AG20443 (cell line): ENCODE measurements around the gene TSC22D1.

Experiments used
- DNase-seq: peaks from one replicate; pipeline ENCODE4 v3.0.0; 2012; ENCODE audit warnings: low spot score, mixed read lengths

The TSC22D1 gene

DNA sequence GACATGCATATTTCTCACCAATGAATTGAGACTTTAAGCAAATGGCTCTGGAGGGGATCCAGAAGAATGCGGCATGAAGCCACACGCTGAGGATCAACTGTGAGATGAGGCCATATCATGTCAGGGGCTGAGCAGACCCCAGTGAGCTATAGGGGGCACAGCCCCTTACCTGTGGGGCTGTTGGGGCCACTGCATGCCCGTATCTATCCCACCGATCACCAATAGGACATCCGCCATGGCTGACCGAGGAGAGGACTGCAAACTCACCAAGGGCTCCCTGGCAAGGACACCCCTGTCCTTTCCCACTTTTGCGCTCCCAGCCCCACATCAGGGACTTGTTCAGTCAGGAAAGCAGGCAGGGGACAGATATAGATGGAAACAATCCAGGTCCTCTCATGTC is 124.5 kb downstream of the TSC22D1 start:
- no peak for DNase-seq

DNA sequence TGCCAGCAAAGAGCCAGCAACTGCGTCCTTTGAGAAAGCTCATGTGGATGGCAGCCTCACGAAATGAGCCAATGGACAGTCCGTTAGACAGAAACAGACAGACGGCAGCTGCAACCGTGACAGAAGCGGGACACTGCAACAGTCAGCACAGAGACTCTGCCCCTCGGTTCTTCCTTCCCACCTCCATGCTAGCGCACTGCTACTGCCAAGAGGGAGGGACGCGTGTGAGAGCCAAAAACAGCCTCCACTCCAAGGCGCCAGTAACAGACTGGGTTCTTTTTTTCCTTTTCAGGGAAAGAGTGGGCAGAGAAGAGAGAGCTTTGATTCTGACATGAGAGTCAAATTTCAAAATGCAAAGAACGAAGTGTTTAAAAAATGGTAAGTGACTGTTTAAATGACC is 125.0 kb downstream of the TSC22D1 start:
- no peak for DNase-seq

DNA sequence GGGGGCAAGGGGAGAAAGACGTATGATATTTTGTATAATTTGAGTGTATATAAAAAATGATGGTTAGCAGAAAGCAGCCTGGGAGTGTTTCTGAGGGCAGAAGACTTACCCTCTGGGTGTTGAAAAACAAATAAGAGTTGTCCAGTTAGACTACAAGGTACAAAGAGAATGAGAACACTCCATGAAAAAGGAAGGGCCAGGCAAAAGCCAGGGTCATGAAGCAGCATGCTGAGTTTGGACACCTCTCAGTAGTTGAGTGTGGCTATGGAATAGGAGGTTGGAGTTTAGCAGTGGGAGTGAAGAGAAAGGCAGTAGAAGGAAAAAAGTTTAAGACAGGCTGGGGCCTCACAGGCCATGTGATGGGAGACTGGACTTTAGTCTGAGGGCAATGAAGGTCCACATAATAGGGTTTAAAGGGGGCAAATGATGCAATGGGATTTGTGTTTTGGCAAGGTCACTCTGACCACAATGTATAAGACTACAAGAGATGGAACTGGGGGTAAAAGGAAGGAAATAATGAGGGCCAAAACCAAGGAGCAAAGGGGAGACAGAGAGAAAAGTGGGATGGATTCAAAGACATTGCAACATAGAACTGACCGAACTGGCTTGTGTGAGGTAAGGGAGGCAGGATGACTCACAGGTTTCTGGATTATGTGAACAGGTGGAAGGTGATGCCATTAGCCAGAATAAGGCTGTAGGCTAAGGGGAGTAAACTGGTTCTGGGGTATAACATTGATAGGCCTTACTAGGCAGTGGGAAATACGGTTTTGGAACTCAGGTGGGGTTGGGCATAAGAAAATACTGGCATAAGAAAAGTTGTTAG is 125.9 kb downstream of the TSC22D1 start:
- DNase-seq: no peak

DNA sequence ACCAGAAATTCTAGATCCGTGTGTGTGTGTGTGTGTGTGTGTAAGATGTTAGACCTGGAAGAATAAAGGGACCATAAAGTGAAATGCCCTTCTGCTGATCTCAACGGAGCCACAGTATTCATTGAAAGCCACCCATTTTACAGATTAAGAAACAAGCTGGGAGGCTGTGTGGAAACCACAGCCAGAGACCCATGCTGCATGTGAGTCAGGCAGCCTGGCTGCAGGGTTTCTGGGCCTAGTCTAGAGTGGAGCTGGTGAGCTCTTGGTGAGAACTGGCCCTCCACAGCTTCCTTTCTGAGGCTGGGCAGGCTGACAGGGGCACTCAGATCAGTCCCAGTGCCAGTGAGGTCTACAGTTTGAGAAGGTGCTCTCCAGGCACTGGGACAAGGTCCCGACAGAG is 127.3 kb downstream of the TSC22D1 start:
- DNase-seq: no peak

DNA sequence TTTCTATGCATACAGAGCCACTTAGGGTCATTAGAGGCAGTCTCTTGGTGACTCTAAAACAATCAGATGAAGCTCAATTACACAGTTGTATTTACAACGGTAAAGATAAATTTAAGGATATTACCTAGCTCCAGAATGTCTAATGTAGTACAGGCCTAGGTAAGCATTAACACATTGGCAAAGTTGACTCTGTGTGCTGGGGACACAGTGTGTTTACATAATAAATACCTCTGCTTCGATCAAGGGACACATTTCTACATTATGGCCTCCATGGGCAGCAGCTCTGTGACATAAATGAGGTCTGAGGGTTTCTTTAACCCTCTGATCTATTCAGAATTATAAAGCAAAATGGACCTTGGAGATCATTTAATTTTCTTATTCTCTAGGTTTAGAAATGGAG is 127.8 kb downstream of the TSC22D1 start:
- DNase-seq: no peak

DNA sequence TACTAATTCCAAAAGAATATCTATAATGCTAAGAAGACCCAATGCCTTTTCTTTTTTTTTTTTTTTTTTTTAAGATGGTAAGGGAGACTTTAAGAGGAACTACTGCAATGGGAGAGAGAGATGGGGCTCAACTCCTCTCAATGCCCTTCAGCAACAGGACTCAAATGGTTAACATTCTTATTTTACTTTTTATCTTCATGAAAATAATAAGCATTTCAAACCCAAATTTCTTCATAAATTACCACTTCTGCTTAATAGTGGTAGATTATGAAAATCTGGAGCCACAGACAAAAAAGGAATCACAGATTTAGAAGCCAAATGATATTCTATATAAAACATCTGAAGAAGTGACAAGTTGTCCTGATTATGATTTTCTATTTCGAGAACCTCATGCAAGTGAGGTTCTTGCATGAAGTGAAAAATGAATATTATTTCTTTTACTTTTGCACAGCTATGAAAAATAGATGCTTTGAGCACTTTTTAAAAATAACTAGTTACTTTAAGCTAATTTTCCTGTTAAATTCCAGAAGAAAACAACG is 128.3 kb downstream of the TSC22D1 start:
- no peak for DNase-seq

DNA sequence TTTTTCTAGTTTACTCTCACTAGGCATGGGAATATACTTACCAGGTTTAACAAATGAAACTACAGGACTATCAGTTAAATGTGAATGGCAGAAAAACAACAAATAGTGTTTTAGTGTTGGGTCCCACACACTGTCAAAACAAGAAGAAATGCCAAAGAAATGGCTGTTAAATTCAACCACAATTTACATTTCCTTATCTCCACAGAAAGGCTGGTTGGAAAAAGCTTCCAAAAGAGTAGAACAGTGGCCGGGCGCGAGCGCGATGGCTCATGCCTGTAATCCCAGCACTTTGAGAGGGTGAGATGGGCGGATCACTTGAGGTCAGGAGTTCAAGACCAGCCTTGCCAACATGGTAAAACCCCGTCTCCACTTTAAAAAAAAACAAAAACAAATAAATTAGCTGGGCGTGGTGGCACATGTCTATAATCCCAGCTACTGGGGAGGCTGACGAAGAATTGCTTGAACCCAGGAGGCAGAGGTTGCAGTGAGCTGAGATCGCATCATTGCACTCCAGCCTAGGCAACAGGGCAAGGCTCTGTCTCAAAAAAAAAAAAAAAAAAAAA is 136.0 kb downstream of the TSC22D1 start:
- DNase-seq: no peak

DNA sequence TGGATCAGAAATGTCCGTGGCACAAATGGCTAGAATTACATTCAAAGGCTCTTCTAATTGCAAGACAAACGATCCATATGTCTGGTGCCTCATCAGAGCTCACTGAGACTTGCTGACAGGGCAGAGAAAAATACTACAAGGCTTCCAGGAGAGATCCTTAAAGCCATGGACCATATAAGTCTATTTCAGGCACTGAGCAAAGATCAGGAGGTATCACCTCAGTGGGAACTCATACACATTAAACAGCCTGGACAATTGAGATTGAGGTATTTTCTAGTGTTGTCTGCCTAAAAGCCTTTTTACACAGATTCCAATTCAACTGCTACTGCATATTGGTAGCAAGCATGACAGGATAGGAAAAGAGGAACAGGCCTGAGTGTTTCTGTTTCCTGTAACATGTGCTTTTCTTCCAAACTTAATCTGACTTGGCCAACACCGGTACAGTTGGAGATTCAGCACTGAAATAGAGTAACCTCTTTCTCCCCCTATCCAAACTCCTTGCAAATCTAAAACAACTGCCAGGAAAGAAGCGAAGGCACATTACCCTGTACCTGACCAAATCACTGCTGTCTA is 136.6 kb downstream of the TSC22D1 start:
- no peak for DNase-seq

DNA sequence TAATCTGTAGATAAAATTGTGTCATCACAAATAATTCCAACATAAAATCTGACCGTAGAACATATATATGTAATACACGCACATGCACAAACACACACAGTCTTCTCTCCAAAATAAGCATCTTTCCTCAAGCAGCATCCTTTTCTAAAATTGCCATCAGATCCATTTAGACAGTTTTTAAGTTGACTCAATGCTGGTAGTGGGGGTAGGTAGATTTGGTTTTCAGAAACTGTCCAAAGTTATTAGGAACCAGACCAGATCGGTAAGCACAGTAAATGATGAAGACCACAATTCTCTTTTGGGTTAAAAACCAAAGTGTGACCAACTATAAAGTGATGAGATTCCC is 137.9 kb downstream of the TSC22D1 start:
- no peak for DNase-seq

DNA sequence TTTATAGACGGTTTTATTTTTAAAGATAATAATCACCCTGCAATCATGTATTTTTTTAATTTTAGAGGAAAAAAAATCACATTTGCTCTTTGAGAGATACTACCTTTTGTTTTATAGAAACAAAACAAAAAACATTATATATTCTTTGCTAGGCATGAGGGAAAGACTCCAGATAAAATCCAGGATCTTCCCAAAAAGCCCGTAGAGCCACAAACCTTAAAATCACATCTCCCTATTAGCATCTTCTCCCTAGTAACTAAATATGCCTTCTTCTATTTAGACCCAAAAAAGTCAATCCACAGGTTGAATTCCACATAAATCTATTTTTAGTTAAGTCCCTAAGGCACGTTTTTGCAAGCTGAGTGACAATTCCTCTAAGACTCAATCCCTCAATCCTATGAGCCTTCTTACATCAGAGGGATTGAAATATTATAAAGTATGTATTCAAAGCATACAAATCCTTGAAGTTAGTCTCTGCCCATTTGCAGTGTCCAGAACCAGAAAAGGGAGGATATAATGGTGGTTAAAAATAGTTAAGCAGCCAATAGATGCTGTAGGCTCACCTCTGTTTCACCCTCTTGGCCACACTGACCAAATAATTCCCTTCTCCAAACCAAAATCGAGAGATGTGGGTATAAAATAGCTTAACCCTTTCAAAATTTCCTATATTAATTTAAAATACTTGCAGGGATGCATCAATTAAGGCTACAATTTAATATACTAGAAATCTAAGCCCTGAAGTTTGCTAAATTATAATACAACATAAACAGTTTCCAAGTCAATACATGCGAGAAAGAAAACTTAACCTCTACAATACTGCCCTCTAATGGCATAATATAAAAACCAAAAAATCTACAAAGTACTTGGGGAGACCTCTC is 138.5 kb downstream of the TSC22D1 start:
- no peak for DNase-seq

DNA sequence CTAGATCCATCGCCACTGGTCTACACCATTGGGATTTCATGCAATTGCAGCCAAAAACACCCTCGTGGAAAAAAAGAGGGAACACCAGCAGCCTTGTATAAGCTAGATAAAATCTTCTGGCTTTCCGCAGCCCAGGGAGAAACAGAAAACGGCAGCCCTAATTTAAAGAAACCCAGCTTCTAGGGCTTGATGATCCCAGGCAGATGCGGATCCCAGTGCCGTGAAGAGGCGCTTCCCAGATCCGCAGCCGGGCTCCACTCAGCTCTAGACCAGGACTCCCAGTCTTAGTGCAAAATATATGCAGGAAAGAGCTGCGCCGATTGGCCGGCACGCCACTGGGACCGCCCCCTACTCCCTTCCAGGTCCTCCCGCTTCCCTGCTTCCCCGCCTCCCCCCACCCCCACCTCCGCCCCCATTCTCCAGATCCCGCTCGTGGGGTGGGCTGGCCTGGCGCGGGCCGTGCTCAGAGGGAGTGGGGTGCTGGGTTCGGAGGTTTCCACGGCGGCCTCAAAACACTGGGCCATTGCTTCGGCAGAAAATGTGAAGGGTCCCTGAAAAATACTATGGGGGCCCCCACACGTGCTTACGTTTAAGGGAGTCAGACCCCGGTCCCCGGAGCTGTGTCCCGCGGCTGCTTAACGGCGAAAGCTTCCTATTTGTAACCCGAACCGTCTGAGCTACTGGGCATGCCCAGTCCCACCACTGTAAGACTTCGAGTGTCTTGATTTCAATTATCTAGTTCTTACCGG is 139.4 kb downstream of the TSC22D1 start:
- DNase-seq: peak; percentile 92

DNA sequence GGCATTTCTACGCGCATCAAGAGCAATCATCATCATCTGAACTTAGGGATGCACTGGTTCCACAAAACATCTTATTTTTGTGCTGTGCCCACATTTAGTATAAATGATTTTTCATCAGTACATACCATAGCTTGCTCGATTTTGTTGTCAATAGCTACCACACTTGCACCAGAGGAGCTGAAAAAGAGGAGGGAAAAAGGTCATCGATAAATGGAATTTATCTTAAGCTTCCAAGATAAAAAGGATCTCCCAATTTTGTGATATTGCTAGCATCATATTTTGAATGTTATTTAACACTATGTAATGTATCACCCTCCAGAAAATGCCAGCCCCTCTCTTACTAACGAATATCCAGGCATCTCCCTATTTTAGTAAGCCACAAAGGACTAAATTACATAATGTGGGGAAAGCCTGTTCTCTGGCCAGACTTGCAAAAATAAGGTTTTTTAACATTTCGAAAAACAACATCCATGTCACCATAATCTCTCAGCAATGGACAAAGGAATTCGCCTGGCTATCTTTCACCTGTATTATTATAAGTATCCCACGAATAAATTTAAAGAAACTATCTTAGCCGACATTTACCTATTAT is 140.1 kb downstream of the TSC22D1 start:
- DNase-seq: no peak

DNA sequence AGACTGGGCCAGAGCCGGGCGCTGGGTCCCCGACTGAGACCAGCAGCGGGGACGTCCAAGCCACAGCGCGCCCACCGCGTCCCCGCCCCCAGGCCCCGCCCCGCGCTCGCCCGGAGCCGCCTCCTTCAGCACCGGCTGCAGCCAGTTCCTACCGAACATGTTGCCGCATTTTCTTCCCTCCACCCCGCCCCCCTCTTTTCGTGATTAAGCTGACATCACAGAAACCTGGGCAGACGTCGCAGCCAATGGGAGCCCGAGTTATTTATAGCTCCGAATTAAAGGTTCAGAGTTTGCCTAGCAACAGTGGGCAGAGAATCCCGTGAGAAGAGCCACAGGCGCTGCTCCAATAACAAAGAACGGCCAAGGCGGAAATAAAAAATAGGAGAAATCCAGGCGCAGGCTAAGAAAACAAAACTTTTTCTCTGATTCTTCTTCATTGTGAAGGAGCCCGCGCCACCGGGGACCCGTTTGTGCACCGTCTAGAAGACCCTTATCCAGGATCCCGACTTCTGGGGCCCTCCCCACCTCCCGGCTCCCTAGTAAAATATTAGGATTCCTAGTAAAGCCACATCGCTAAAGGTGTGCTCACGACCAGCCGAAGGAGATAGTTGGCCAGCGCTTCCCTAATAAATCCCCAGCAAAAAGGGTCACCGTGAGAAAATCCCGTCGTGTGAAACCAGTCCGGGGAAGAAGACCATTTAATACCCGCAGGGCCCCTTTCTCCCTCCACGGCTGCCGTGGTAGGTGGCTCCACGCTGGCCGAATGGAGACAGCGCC is 140.8 kb downstream of the TSC22D1 start:
- peak; percentile 93 for DNase-seq

DNA sequence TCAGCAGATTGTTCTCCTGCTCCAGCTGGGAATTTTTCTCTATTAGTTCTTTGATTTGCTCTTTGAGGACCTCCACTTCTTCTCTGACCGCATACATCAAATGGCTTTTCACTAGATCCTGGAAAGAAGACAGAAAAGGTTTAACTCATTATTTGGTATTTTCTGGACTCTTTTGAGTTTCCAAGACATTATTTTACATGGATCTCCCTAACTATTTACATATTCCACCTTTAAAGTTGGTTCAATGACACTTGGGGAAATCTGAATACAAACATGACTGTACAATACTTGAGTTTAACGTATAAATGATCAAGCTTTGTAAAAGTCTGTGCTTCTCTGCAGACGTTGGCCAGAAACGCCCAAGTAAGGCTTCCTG is 141.4 kb downstream of the TSC22D1 start:
- DNase-seq: no peak

DNA sequence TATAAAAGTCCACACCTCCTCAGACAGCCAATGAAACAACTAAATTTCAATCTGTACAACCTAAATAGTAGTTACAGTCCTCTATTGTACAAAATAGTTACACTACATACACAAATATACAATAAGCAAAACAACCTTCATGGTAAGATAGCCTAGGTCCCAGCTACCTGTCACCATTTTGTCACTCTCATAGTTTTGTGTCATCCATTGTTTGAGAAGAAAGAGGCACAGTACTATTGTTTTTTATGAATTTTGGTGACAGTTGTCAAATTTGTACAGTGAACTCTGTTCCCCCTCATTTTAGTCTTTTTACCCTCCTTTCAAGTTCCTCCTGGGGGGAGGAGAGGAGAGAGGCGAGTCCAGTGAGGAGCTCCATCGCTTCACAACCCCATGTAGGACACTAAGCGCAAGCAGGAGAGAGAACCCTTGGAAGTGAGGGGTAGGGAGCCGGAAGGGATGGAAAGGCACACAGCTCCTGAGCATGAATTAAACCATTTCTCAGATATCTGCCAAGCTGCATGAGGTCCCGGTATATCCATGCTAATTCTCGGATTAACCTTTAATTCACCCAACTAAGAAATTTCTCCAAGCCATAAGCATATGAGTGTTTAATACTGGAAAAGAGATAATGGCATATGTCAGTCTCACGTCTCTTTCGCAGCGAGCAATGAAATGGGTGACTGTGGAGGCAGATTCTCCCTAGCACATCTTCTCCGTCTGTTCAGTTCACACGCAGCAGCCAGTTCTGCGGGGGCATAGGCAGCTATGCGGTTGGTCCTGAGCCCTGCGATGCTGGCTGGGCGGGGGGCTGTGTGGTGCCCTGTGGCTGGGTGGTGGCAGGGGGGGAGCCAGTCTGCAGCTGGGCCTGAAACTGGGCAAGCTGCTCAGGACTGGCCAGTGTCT is 142.0 kb downstream of the TSC22D1 start:
- no peak for DNase-seq

DNA sequence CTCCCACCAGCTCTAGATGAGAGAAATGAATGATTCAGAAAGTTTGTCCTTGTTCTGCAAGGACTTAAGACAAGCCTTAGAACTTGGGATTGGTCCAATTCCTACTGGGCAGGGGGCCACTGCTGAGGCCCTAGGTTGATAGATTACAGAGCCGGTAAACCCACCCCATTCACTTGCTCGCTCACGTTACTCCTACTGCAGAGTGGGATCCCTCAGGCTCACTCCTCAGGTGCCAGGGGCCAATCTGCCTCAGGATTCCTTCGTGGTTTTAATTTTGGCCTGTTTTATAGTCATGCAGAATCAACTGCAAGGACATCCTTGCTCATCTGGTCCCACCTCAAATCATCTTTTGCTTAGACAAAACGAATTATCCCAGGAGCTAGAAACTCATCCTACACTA is 143.5 kb downstream of the TSC22D1 start:
- DNase-seq: no peak

DNA sequence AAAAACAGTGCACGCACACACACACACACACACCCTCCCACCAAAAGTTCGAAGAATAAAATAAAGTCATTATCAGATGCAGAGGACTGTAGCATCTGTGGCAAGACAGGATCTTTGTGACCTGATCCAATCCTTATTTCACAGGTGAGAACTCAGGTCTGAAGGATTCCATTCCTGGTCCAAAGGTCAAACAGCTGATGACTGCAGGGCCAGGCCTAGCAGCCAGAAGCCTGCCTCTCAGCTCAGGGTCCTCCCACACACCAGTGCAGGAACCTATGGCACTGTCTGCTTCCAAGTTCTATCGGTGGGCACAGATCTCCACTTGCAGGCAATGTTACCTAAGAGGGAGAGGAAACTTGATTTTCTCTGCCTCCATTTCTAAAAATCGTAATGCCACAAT is 145.0 kb downstream of the TSC22D1 start:
- DNase-seq: no peak

DNA sequence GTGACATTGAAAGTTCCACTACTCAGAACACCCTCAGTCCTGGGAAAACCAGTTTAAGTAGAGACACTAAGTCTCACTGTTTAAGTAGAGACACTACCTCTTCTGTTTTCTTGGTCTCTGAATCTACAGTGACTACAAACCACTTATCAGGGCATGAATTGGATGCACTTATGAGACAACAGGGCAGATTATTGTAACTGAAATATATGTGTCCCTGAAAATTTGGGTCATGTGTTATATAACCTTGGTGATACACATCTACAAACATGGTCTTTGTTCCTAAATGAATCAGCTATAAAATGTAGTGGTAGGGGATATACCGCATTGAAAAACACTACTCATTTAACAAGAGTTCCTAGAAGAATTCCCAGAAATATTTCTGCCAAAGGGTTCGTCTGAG is 146.8 kb downstream of the TSC22D1 start:
- DNase-seq: no peak

DNA sequence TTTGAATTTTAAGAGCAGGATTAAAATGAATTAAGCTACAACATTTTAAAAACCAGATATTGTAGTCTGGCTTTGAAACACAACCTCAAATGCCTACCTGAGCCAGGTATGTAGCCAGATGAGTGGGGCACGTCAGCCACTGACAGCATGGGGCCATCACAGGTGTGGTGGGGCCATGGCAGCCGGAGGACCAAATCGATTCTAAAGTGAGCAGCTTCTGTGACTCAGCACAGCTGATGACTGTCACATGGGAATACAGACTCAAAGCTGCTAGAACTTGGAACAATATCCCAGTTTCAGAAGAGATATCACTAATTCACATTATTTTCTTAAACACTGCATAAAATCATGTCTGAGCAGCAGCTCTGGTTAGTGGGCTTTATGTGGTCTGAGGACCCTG is 149.7 kb downstream of the TSC22D1 start:
- no peak for DNase-seq

DNA sequence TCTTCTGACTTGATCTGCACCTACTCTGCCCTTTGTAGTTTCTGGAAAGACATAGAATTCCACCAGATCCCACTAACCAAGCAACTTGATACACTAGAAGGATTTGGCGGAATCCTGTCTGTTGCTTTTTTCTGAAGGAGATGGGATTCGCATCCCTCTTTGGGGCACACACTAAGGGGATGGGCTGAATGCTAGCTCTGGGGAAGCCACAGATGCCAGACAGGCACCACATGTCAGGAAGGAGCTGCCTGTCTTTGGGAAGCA is 150.4 kb downstream of the TSC22D1 start:
- DNase-seq: no peak
